GM12801 (cell line): ENCODE measurements around the gene OR10AD1.

Source experiments
- CTCF ChIP-seq: IDR thresholded peaks from one replicate; pipeline ENCODE4 v1.5.1; 2011; ENCODE audit warnings: control low read depth; ENCODE audit not compliant: insufficient read length; ENCODE audit errors: extremely low read depth

Gene OR10AD1

GRCh38 chr12:48163150-48163747 lies 39.8 kb downstream of the OR10AD1 start:
- no peak for TF ChIP-seq CTCF

GRCh38 chr12:48160807-48161206 lies 42.3 kb downstream of the OR10AD1 start:
- no peak for TF ChIP-seq CTCF

GRCh38 chr12:48160046-48160445 lies 43.0 kb downstream of the OR10AD1 start:
- no peak for TF ChIP-seq CTCF

- no peak for TF ChIP-seq CTCF
These were observed 45.2 kb downstream of the OR10AD1 start for GRCh38 chr12:48157889-48158370.

GRCh38 chr12:48157018-48157888 lies 45.8 kb downstream of the OR10AD1 start, which contains the start of gene ASB8:
Gene ASB8 (minus strand): TSS chr12:48157515. CDS start chr12:48153496, 4,019 bp downstream.
- no peak for TF ChIP-seq CTCF

GRCh38 chr12:48156652-48157017 lies 46.5 kb downstream of the OR10AD1 start:
- TF ChIP-seq CTCF, result no peak
